Cerebellar cortex (tissue), 1 donor: Measurements from ENCODE around the gene NUSAP1.
"Not testable (repeated sequence)": the region's sequence is repeated elsewhere in the genome, so short reads cannot be mapped to it uniquely, and the experiment has no call there.

Source experiments
- DNase-seq: peaks from one replicate; pipeline ENCODE4 v3.0.0-alpha.2; 2015; ENCODE audit warnings: low spot score

The NUSAP1 gene

GRCh38 chr15:41332194-41333025 lies at the start of gene NUSAP1, which contains the start of gene OIP5:
TSS of gene NUSAP1 (plus strand) at chr15:41332881. CDS start at chr15:41332958, 77 bp downstream.
TSS of gene OIP5 (minus strand) at chr15:41332591. CDS start at chr15:41332561, 30 bp downstream.
- peak; percentile 100 for DNase-seq

- DNase-seq: peak; percentile 29
Observed at GRCh38 chr15:41282980-41283652, 49.6 kb upstream of the NUSAP1 start.

- peak; percentile 99 for DNase-seq
Observed at GRCh38 chr15:41283653-41284426, 48.8 kb upstream of the NUSAP1 start.

GRCh38 chr15:41284427-41285177 lies 48.1 kb upstream of the NUSAP1 start:
- peak; percentile 25 for DNase-seq

GRCh38 chr15:41285285-41285684 lies 47.4 kb upstream of the NUSAP1 start:
- no peak for DNase-seq

GRCh38 chr15:41286665-41287333 lies 45.9 kb upstream of the NUSAP1 start:
- no peak for DNase-seq

- DNase-seq: no peak
Observed at GRCh38 chr15:41288464-41288863, 44.2 kb upstream of the NUSAP1 start.

- no peak for DNase-seq
Observed at GRCh38 chr15:41289953-41290352, 42.7 kb upstream of the NUSAP1 start.

GRCh38 chr15:41291065-41291631 lies 41.5 kb upstream of the NUSAP1 start:
- DNase-seq: no peak

GRCh38 chr15:41292521-41292920 lies 40.2 kb upstream of the NUSAP1 start:
- DNase-seq: no peak

- not testable (repeated sequence) for DNase-seq
Observed at GRCh38 chr15:41301139-41301538, 31.5 kb upstream of the NUSAP1 start.

GRCh38 chr15:41301587-41301986 lies 31.1 kb upstream of the NUSAP1 start:
- DNase-seq: no peak

GRCh38 chr15:41304149-41304770 lies 28.4 kb upstream of the NUSAP1 start:
- no peak for DNase-seq

- DNase-seq: no peak
Observed at GRCh38 chr15:41307679-41308078, 25.0 kb upstream of the NUSAP1 start.

- DNase-seq: no peak
Observed at GRCh38 chr15:41309226-41309905, 23.3 kb upstream of the NUSAP1 start.

- DNase-seq: not testable (repeated sequence)
Observed at GRCh38 chr15:41320805-41321330, 11.8 kb upstream of the NUSAP1 start.

GRCh38 chr15:41323611-41324010 lies 9.1 kb upstream of the NUSAP1 start:
- DNase-seq: no peak

GRCh38 chr15:41331281-41331680 lies 1.4 kb upstream of the NUSAP1 start:
- no peak for DNase-seq

GRCh38 chr15:41331833-41332193 lies 868 bp upstream of the NUSAP1 start:
- DNase-seq: peak; percentile 72
